ENCODE data around the gene PTMS. TPM values are rescaled to one million over a fixed set of nuclear protein-coding genes. Genes with fewer than 3 reads are reported as not detected.

PTMS gene
- total RNA-seq, 1 donor from 2014 or later = 480 TPM

- Mint-ChIP-seq H3K27me3 (peaks cover 4% of the 10 kb centered on the region), H3K36me3 (ENCODE audit: insufficient read depth) (peaks cover 20% of the 10 kb centered on the region), H3K4me3 (ENCODE audit: low read depth) (peak within 1 kb of the TSS; percentile 96), H3K27ac (peak within 1 kb of the TSS; percentile 100), H3K4me1 (ENCODE audit: low read depth) (peaks cover 22% of the 10 kb centered on the region), H3K9me3 (ENCODE audit: low read depth) (no peaks in the 10 kb centered on the region)
- peak; percentile 99 for TF ChIP-seq CTCF (IDR thresholded peaks at IDR 0.05; ENCODE audit: unreplicated experiment)
- peak; percentile 100 for DNase-seq (ENCODE audit: low spot score, unreplicated experiment)
Measured at GRCh38 chr12:6752921-6753771, 13.0 kb upstream of the PTMS start, which contains the start of gene MLF2. MLF2 (minus strand) TSS chr12:6753141; CDS start chr12:6752334, 807 bp downstream.

- Mint-ChIP-seq H3K27ac (peak overlapping the region; percentile 100), H3K4me1 (ENCODE audit: low read depth) (peaks cover 22% of the 10 kb centered on the region), H3K36me3 (ENCODE audit: insufficient read depth) (peaks cover 18% of the 10 kb centered on the region), H3K27me3 (peaks cover 4% of the 10 kb centered on the region), H3K9me3 (ENCODE audit: low read depth) (no peaks in the 10 kb centered on the region), H3K4me3 (ENCODE audit: low read depth) (peak overlapping the region; percentile 96)
- DNase-seq (ENCODE audit: low spot score, unreplicated experiment) = no peak
- no peak for TF ChIP-seq CTCF (IDR thresholded peaks at IDR 0.05; ENCODE audit: unreplicated experiment)
Measured at GRCh38 chr12:6753772-6754356, 12.3 kb upstream of the PTMS start.

GRCh38 chr12:6754411-6754810, 11.8 kb upstream of the PTMS start:
- Mint-ChIP-seq H3K9me3 (ENCODE audit: low read depth) (no peaks in the 10 kb centered on the region), H3K27ac (peak overlapping the region; percentile 9), H3K4me3 (ENCODE audit: low read depth) (peak overlapping the region; percentile 36), H3K4me1 (ENCODE audit: low read depth) (peaks cover 22% of the 10 kb centered on the region), H3K27me3 (peaks cover 4% of the 10 kb centered on the region), H3K36me3 (ENCODE audit: insufficient read depth) (peaks cover 13% of the 10 kb centered on the region)
- TF ChIP-seq CTCF (IDR thresholded peaks at IDR 0.05; ENCODE audit: unreplicated experiment) = no peak
- DNase-seq (ENCODE audit: low spot score, unreplicated experiment) = no peak

- H3K9me3 Mint-ChIP-seq (ENCODE audit: low read depth) = no peaks in the 10 kb centered on the region
Measured at GRCh38 chr12:6757028-6757690, 9.0 kb upstream of the PTMS start.

More at GRCh38 chr12:6757028-6757690, 9.0 kb upstream of the PTMS start:
- no peak for DNase-seq (ENCODE audit: low spot score, unreplicated experiment)
- peaks cover 4% of the 10 kb centered on the region for H3K27me3 Mint-ChIP-seq
- H3K27ac Mint-ChIP-seq = no peak overlapping the region
- H3K4me3 Mint-ChIP-seq (ENCODE audit: low read depth) = no peak overlapping the region
- no peak for TF ChIP-seq CTCF (IDR thresholded peaks at IDR 0.05; ENCODE audit: unreplicated experiment)
- peaks cover 2% of the 10 kb centered on the region for H3K36me3 Mint-ChIP-seq (ENCODE audit: insufficient read depth)
- H3K4me1 Mint-ChIP-seq (ENCODE audit: low read depth) = peaks cover 23% of the 10 kb centered on the region
